Measurements from ENCODE around the gene TOB1.

GRCh38 chr17:50879086-50879485 lies 12.9 kb upstream of the TOB1 start:
- TF ChIP-seq SUZ12 (IDR thresholded peaks at IDR 0.05; ENCODE audit: extremely low read depth, insufficient read depth, insufficient read length): no peak
- TF ChIP-seq ZNF274 (IDR thresholded peaks at IDR 0.05; ENCODE audit: low read depth, low read length): no peak
- TF ChIP-seq YY1 (IDR thresholded peaks at IDR 0.05; ENCODE audit: insufficient read depth, insufficient read length): no peak

Data from NT2/D1 (cell line).